Mesenchymal stem cell (in vitro differentiated cells and primary cell): Measurements from ENCODE around the gene TUBE1.

Source experiments
- DNase-seq: peaks from one replicate; pipeline ENCODE4 v3.0.0-alpha.2; 2013
- H2AFZ ChIP-seq: one replicate; pipeline ENCODE4 v1.6.1; 2013; ENCODE audit warnings: low read depth, mild to moderate bottlenecking, control low read depth, inconsistent platforms, low read length, moderate library complexity
- H2AK5ac ChIP-seq: 2 replicates; pipeline ENCODE4 v1.6.1; 2013; ENCODE audit warnings: low read length, moderate library complexity, mild to moderate bottlenecking, inconsistent platforms; ENCODE audit not compliant: severe bottlenecking
- H2BK120ac ChIP-seq: one replicate; pipeline ENCODE4 v1.6.1; 2013; ENCODE audit warnings: low read depth, mild to moderate bottlenecking, inconsistent platforms, low read length, moderate library complexity
- H2BK12ac ChIP-seq, 2 experiments: one replicate each; pipeline ENCODE4 v1.6.1; 2013; ENCODE audit warnings: inconsistent platforms in 2 of 2, low read length in 2 of 2, mild to moderate bottlenecking in 2 of 2, moderate library complexity in 2 of 2, control low read depth in 1 of 2
- H2BK15ac ChIP-seq: one replicate; pipeline ENCODE4 v1.6.1; 2013; ENCODE audit warnings: mild to moderate bottlenecking, low read depth, inconsistent platforms; ENCODE audit not compliant: poor library complexity, severe bottlenecking
- H2BK5ac ChIP-seq: 2 replicates; pipeline ENCODE4 v1.6.1; 2013; ENCODE audit warnings: low read depth, mild to moderate bottlenecking, low read length, control low read depth, inconsistent platforms; ENCODE audit not compliant: poor library complexity, severe bottlenecking
- H3K14ac ChIP-seq, 2 experiments: one replicate each; pipeline ENCODE4 v1.6.1; 2013; ENCODE audit warnings: inconsistent platforms in 2 of 2, low read length in 2 of 2, control low read depth in 1 of 2, mild to moderate bottlenecking in 1 of 2, moderate library complexity in 1 of 2
- H3K18ac ChIP-seq, 2 experiments: one replicate each; pipeline ENCODE4 v1.6.1; 2013; ENCODE audit warnings: inconsistent platforms in 2 of 2, low read length in 2 of 2, control low read depth in 1 of 2, low read depth in 1 of 2, mild to moderate bottlenecking in 1 of 2
- H3K23ac ChIP-seq, 2 experiments: one replicate each; pipeline ENCODE4 v1.6.1; 2013; ENCODE audit warnings: inconsistent platforms in 2 of 2, low read length in 2 of 2, mild to moderate bottlenecking in 2 of 2, moderate library complexity in 2 of 2, control low read depth in 1 of 2
- H3K27ac ChIP-seq: 2 replicates; pipeline ENCODE4 v1.5.1; 2013; ENCODE audit warnings: mild to moderate bottlenecking, moderate library complexity, low read length, control low read depth, inconsistent platforms; ENCODE audit not compliant: poor library complexity, severe bottlenecking
- H3K27me3 ChIP-seq, 2 experiments: 2 replicates each; pipeline versions ENCODE4 v1.6.1 to v1.7.0; 2013; ENCODE audit warnings: low read length in 2 of 2, mild to moderate bottlenecking in 2 of 2, moderate library complexity in 2 of 2, control low read depth in 1 of 2, inconsistent platforms in 1 of 2; ENCODE audit not compliant: control insufficient read depth in 1 of 2, insufficient read depth in 1 of 2
- H3K36me3 ChIP-seq, 2 experiments: 2 replicates each; pipeline versions ENCODE4 v1.6.1 to v1.7.0; 2013; ENCODE audit warnings: low read length in 2 of 2, control low read depth in 1 of 2, inconsistent platforms in 1 of 2, low read depth in 1 of 2, mild to moderate bottlenecking in 1 of 2; ENCODE audit not compliant: insufficient read depth in 2 of 2, control insufficient read depth in 1 of 2
- H3K4ac ChIP-seq, 2 experiments: one replicate each; pipeline ENCODE4 v1.6.1; 2013; ENCODE audit warnings: inconsistent platforms in 2 of 2, low read length in 2 of 2, mild to moderate bottlenecking in 2 of 2, moderate library complexity in 2 of 2, control low read depth in 1 of 2, low read depth in 1 of 2
- H3K4me1 ChIP-seq: 2 replicates; pipeline ENCODE4 v1.6.1; 2013; ENCODE audit warnings: low read depth, low read length, control low read depth; ENCODE audit not compliant: control insufficient read depth, insufficient read depth
- H3K4me2 ChIP-seq: 2 replicates; pipeline ENCODE4 v1.6.1; 2013; ENCODE audit warnings: low read length, mild to moderate bottlenecking, inconsistent platforms; ENCODE audit not compliant: poor library complexity, severe bottlenecking
- H3K4me3 ChIP-seq, 2 experiments: 2 replicates each; pipeline versions ENCODE4 v1.5.1 to v1.7.0; 2013; ENCODE audit warnings: low read length in 2 of 2, mild to moderate bottlenecking in 2 of 2, control low read depth in 1 of 2, low read depth in 1 of 2; ENCODE audit not compliant: insufficient read depth in 1 of 2
- H3K79me1 ChIP-seq: replicated peaks from 2 replicates; pipeline ENCODE4 v1.6.1; 2013; ENCODE audit warnings: mild to moderate bottlenecking, control low read depth, low read length, inconsistent platforms; ENCODE audit not compliant: poor library complexity, severe bottlenecking
- H3K9ac ChIP-seq: 2 replicates; pipeline ENCODE4 v1.7.0; 2013; ENCODE audit warnings: mild to moderate bottlenecking, low read length, moderate library complexity
- H3K9me3 ChIP-seq: 2 replicates; pipeline ENCODE4 v1.7.0; 2013; ENCODE audit warnings: mild to moderate bottlenecking, low read length; ENCODE audit not compliant: control insufficient read depth
- H4K8ac ChIP-seq: one replicate; pipeline ENCODE4 v1.6.1; 2013; ENCODE audit warnings: inconsistent platforms, mild to moderate bottlenecking, low read length, moderate library complexity
- H4K91ac ChIP-seq: one replicate; pipeline ENCODE4 v1.6.1; 2013; ENCODE audit warnings: mild to moderate bottlenecking, low read length, inconsistent platforms
- WGBS: methylation state at CpG from one replicate; pipeline ENCODE4 v1.1.7; 2013; ENCODE audit warnings: mixed read lengths; 5-methylcytosine and 5-hydroxymethylcytosine counted together

The TUBE1 gene

GRCh38 chr6:112037783-112038216 is 49.5 kb downstream of the TUBE1 start:
- no peak overlapping the region for H2BK15ac ChIP-seq
- H3K18ac ChIP-seq = peak overlapping the region in 1 of 2 experiments; percentile 47
- H3K27ac ChIP-seq = peak overlapping the region; percentile 75
- H3K9ac ChIP-seq = peak overlapping the region; percentile 87
- no peak overlapping the region for H4K8ac ChIP-seq
- no peaks in the 10 kb centered on the region for H3K79me1 ChIP-seq
- peak overlapping the region; percentile 37 for H3K4me2 ChIP-seq
- H3K14ac ChIP-seq = no peak overlapping the region
- H3K4me3 ChIP-seq = peak overlapping the region in 1 of 2 experiments; percentile 46
- peak; percentile 94 for DNase-seq
- peak overlapping the region in 1 of 2 experiments; percentile 73 for H2BK12ac ChIP-seq
- no peaks in the 10 kb centered on the region for H3K9me3 ChIP-seq
- H2AFZ ChIP-seq = no peak overlapping the region
- no peak overlapping the region for H3K23ac ChIP-seq
- no peak overlapping the region for H2AK5ac ChIP-seq
- 19% methylated on average over 7 of the region's 8 CpGs for WGBS
- no peaks in the 10 kb centered on the region for H3K27me3 ChIP-seq
- peaks cover 12% of the 10 kb centered on the region for H3K4me1 ChIP-seq
- H3K36me3 ChIP-seq = no peaks in the 10 kb centered on the region
- no peak overlapping the region for H2BK5ac ChIP-seq
- H2BK120ac ChIP-seq = no peak overlapping the region
- H4K91ac ChIP-seq = no peak overlapping the region
- H3K4ac ChIP-seq = peak overlapping the region in 1 of 2 experiments; percentile 43

DNA sequence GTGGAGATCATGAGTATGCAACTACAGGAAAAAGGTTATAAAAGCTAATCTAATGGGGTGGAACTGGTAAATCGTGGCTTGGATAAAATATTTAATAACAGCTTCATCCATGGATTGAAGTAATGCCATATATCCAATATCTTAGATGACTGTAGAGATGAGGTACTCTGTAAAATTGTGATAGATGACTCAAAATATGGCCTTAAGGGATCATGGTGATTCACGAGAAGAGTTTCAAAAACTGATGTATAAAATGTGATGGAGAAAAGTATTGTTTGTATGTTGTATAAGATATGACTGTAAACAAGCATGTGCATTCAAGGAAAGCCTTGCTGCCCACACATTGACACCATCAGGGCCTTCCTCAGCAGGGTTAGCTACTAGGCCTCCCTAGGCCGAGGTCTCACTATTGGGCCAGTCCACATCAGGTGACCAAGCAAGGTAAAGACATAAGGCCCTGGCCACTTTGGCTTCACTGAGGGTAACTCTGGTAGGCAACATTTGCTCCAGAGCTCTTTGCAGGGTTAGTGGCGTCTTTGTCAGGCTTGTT is 51.1 kb downstream of the TUBE1 start:
- peak overlapping the region; percentile 68 for H3K9ac ChIP-seq
- H3K27ac ChIP-seq = no peak overlapping the region
- no peaks in the 10 kb centered on the region for H3K27me3 ChIP-seq
- H4K91ac ChIP-seq = no peak overlapping the region
- no peak overlapping the region for H2BK5ac ChIP-seq
- no peak for DNase-seq
- 73% methylated on average over 4 of the region's 4 CpGs for whole genome bisulfite sequencing
- no peaks in the 10 kb centered on the region for H3K36me3 ChIP-seq
- no peak overlapping the region for H3K23ac ChIP-seq
- H3K4me1 ChIP-seq = peaks cover 12% of the 10 kb centered on the region
- peak overlapping the region; percentile 64 for H2AK5ac ChIP-seq
- H3K4ac ChIP-seq = no peak overlapping the region
- peak overlapping the region in 1 of 2 experiments; percentile 37 for H2BK12ac ChIP-seq
- no peak overlapping the region for H2BK15ac ChIP-seq
- no peak overlapping the region for H4K8ac ChIP-seq
- H3K4me2 ChIP-seq = no peak overlapping the region
- peak overlapping the region in 1 of 2 experiments; percentile 61 for H3K18ac ChIP-seq
- no peak overlapping the region for H3K14ac ChIP-seq
- no peak overlapping the region for H3K4me3 ChIP-seq
- H3K79me1 ChIP-seq = no peaks in the 10 kb centered on the region
- H2BK120ac ChIP-seq = no peak overlapping the region
- H3K9me3 ChIP-seq = no peaks in the 10 kb centered on the region
- H2AFZ ChIP-seq = no peak overlapping the region

- no peak overlapping the region for H2BK12ac ChIP-seq
These were observed 52.7 kb downstream of the TUBE1 start for GRCh38 chr6:112034616-112034995.

DNA sequence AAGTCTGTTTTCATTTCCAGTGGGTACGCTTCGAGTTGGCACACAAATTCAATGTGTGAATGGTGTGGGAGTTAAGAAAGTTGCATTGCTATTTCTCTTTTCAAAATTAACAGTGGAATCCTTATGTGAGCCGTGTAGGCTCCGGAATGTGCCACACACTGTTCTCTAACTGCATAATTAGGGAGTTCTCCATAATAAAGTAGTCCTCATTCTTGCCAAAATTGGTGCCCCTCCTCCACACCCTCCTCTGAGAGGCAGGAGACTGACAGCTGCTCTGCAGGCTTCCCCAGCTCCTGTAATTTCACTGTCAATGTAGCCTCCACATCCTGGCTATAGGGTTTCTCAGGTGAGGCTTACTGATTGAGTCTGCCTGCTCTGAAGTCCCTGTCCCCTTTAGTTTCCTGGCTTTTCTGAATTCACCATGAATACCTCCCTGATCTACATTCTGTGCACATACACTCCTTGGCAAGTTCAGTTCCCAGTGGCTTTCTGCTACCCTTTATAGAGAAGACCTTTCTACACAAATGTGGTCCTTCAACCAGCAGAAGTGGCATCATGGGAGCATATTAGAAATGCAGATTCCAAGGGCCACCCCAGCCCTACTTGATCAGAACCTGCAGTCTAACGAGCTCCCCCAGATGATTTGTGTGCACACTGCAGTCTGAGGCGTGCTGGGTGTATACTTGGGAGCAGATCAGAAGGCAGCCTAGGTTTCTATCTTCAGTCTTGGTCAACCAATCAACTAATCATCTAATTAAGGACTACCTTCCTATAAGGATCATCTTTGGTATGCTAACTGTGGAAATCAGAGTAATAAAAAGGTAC is 53.3 kb downstream of the TUBE1 start:
- no peak overlapping the region for H3K4me3 ChIP-seq
- H2AK5ac ChIP-seq = no peak overlapping the region
- H3K27ac ChIP-seq = no peak overlapping the region
- no peak overlapping the region for H2BK12ac ChIP-seq
- peaks cover 10% of the 10 kb centered on the region for H3K4me1 ChIP-seq
- H3K4me2 ChIP-seq = no peak overlapping the region
- H3K9me3 ChIP-seq = no peaks in the 10 kb centered on the region
- WGBS = 85% methylated on average over 6 of the region's 6 CpGs
- no peak overlapping the region for H2BK15ac ChIP-seq
- H3K9ac ChIP-seq = peak overlapping the region; percentile 68
- H2AFZ ChIP-seq = no peak overlapping the region
- H3K27me3 ChIP-seq = no peaks in the 10 kb centered on the region
- H3K23ac ChIP-seq = no peak overlapping the region
- no peak overlapping the region for H2BK5ac ChIP-seq
- no peaks in the 10 kb centered on the region for H3K36me3 ChIP-seq
- no peak overlapping the region for H4K8ac ChIP-seq
- peak overlapping the region in 1 of 2 experiments; percentile 23 for H3K18ac ChIP-seq
- H3K14ac ChIP-seq = no peak overlapping the region
- H2BK120ac ChIP-seq = no peak overlapping the region
- no peaks in the 10 kb centered on the region for H3K79me1 ChIP-seq
- no peak overlapping the region for H3K4ac ChIP-seq
- no peak for DNase-seq
- H4K91ac ChIP-seq = no peak overlapping the region

More at GRCh38 chr6:112034616-112034995, 52.7 kb downstream of the TUBE1 start:
- Histone ChIP-seq H3K4me3 (no peak overlapping the region), H4K91ac (no peak overlapping the region), H3K9ac (peak overlapping the region; percentile 68), H2BK15ac (no peak overlapping the region), H3K27me3 (no peaks in the 10 kb centered on the region), H3K18ac (no peak overlapping the region), H3K9me3 (no peaks in the 10 kb centered on the region), H3K14ac (no peak overlapping the region), H3K27ac (no peak overlapping the region), H3K36me3 (no peaks in the 10 kb centered on the region), H2AFZ (no peak overlapping the region), H3K4me2 (no peak overlapping the region), H4K8ac (no peak overlapping the region), H3K23ac (no peak overlapping the region), H3K4me1 (peaks cover 12% of the 10 kb centered on the region), H2BK5ac (no peak overlapping the region), H2BK120ac (no peak overlapping the region), H3K4ac (no peak overlapping the region), H3K79me1 (no peaks in the 10 kb centered on the region), H2AK5ac (no peak overlapping the region)
- no peak for DNase-seq
- 96% methylated on average over 3 of the region's 4 CpGs for WGBS
